HG03159 (cell line): Measurements from ENCODE around the gene VEGFB.
A peak's percentile ranks its signal among the peaks of the same experiment; 100 is the strongest.

Experiments
- ATAC-seq: cut with Tn5 transposase; IDR thresholded peaks from one replicate; pipeline ENCODE4 v1.9.1; 2021; ENCODE audit warnings: mild to moderate bottlenecking, moderate library complexity; ENCODE audit not compliant: unreplicated experiment

Gene VEGFB, protein sequence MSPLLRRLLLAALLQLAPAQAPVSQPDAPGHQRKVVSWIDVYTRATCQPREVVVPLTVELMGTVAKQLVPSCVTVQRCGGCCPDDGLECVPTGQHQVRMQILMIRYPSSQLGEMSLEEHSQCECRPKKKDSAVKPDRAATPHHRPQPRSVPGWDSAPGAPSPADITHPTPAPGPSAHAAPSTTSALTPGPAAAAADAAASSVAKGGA

DNA sequence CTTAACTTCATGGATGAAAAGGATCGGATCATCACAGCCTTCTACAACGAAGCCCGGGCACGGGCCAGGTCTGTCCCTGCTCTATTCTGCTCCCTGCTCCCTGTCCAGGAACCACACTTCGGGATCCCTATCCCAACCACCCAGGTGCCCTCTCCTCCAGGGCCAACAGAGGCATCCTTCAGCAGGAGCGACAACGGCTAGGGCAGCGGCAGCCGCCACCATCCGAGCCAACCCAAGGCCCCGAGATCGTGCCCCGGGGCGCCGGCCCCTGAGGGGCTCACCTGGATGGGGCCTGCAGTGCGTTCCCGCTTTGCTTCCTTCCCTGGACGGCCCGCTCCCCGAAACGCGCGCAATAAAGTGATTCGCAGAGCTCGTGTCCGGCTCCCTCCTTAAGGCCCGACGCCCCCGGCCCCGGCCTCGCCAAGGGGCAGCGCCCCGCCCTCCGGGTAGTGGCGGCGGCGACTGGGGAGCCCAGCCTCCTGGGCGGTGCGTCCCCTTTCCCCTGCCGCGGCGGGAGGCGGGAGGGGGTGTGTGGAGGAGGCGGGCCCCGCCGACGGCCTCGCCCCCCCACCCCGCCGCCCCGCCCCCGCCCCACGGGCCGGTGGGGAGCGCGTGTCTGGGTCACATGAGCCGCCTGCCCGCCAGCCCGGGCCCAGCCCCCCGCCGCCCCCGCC, at the start of gene VEGFB:
TSS of gene VEGFB (plus strand) at position 672 of the 674 bp plus-strand sequence. CDS start 250 bp downstream, outside the sequence.
- no peak for ATAC-seq

DNA sequence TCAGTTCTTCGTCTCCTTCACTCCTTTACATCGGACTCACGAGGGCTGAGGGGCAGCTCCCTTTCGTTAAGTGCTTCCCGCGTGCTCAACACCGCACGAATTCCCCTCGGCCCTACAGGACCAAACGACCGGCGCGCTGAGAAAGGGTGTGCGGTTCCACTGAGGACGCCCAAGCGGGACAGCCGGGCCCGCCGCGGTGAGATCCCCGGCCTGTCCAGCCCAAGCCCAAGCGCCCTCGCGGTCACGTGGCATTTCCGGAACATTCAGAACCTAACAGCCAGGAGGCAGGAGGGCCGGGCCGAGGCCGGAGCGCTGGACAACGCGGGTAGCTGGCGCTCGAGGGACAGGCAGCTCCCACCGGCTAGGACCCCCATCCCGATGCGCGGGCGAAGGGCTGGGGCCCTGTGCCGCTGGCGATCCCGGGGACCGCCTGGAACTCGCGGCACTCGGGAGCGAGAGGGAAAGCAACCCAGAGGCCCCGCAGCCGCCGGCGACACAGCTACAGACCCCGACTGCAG, 49.1 kb upstream of the VEGFB start:
- peak; percentile 23 for ATAC-seq

DNA sequence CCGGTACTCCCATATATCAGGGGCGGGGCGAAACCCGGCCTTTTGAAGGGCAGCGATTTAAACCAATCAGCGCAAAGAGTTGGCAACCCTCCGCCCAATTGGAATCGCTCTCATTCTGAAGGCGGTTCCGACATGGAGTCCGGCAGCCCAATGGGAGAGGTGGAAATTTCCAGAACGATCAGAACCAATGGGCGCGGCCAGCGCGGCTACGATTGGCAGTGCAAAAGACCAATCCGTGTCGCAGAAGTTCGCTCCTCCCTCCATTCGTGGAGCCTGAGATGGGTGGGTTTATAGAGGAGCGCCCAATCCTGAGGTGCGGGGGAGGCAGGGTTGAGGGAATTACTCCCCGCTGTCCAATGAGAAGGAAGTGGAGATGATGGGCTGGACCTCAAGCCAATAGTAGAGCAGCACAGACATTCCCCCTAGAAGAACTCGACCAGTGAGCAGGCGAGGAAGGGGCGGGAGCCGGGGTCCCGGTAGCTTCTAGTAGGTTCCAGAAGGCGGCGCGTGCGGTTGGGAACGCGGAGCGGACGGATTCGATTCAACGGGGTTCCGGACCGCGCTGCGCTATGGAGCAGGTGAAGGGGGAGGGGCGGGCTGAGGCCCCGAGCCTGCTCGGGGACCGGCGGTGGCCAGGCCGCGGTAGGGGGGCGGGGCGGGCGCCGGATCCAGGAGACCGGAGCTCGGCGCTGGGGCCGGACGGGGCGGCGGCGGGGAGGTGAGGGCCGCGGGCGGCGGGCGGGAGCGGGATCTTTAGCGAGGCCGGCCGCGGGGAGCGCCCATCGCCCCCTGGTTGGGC, 48.5 kb upstream of the VEGFB start, which contains the start of gene STIP1:
TSS of gene STIP1 (plus strand) at position 479 of the 799 bp plus-strand sequence. CDS start at position 570, 91 bp downstream.
- ATAC-seq, result peak; percentile 85

DNA sequence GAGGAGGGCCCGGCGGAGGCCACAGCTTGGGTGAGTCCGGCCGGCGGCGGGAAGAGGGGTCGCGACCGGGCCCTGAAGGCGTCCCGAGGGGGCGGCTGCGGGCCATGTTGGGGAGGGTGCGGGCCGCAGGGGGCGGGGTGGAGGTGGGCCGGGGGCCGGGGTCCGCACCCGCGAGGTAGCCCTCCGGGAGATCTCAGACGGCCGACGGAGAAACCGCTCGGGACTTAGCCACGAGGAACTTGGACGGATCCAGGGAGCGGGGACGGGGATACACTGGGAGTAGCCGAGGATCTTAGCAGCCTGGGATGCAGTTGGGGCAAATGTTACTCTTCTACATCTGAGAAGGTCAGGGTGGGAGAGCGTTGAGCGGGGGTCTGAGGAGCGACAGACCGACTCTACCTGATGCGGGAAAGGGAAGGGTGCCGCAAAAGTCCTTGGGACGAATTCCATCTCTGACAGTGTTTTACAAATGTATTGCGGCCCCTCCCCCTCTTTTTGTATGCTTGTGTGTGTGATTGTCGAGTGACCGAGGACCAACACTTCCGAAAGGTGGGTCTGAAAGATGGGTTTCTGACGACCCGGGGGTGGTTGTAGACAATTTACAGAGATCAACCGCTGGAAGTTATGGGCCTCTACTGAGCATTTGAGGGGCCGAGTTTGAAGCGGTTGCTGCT, 47.8 kb upstream of the VEGFB start:
- no peak for ATAC-seq

DNA sequence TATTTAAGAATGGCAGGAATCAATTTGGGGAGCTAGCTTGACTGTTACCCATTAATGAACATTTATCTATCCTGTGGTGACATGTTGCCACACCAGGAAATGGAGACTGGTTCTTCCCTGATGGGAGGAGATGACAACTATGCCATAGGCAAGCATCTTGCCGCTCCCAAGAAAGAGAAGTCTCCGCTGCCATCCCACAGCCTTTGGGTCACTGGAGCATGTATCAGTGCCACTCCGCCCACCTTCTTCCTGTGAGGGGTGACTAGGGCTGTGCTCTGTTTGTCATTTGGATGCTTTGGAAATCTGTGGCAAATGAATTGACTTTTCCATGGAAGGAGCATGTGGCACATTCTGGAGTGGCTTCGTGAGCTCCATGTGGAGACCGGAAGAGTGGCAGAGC, 42.0 kb upstream of the VEGFB start:
- ATAC-seq, result no peak

DNA sequence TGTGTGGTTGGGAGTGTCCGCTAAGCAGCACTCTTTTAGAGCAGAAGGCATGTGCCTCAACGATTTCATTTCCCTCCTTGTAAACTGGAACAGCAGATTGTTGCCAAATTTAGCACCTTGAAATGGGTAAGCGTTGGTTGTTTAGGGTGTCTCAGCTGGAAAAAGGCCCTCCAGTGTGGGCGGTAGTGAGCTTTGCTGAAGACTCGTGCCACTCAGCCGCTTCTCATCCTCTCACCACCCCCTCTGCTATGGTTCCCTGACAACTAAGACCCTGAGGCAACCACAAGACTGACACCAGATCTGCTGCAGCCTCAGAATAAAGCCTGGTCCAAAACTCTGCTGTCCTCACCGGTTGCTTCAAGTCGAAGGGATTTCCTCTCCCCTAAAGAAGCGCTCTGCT, 37.8 kb upstream of the VEGFB start:
- ATAC-seq, result no peak

DNA sequence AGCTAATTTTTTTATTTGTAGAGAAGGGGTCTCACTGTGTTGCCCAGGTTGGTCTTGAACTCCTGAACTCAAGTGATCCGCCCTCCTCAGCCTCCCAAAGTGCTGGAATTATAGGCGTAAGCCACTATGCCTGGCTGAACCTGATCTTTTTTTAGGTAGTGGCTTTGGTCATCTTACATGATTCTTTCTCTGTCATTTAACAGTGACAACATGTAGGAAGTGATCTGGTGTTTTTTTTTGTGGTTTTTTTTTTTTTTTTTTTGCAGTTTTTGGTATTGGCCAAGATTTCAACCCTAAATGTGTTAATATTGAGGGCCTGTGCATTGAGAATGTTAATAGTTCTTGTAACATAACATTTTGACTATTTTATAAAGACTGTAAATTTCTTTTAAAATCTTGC, 35.9 kb upstream of the VEGFB start:
- no peak for ATAC-seq

DNA sequence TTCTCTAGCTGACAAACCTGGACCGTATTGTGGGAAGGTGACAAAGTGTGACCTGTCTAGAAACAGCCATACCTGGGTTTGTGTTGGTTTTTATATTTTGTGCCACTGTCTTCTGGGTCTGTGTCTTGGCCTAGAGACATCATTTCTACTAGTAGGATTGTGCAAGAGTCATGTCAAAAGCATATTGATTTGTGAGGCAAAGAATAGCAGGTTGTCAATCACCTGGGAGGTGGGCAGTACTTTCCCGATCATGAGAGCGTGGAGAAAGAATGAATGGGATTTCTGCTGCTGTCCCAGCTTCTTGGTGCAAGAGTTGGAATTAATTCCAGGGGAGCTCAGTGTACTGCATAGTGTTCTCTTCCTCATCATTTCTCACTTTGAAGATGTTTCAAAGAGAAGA, 32.8 kb upstream of the VEGFB start:
- ATAC-seq, result no peak

DNA sequence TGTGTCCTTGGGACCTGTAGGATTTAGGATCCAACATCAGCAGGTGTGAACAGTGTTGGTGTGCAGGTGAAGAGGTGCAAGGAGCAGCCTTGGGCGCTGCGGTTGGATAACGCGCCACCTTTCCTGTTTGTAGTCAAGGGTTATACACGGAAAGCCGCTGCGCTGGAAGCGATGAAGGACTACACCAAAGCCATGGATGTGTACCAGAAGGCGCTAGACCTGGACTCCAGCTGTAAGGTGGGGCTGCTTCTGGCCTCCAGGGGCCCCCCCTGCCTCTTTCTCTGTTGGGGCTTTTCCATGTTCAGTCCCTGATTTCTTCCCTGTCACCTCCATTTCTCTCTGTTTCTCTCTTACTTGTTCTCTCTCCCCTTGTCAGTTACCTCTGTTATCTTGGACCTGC, 31.4 kb upstream of the VEGFB start:
- ATAC-seq, result no peak

DNA sequence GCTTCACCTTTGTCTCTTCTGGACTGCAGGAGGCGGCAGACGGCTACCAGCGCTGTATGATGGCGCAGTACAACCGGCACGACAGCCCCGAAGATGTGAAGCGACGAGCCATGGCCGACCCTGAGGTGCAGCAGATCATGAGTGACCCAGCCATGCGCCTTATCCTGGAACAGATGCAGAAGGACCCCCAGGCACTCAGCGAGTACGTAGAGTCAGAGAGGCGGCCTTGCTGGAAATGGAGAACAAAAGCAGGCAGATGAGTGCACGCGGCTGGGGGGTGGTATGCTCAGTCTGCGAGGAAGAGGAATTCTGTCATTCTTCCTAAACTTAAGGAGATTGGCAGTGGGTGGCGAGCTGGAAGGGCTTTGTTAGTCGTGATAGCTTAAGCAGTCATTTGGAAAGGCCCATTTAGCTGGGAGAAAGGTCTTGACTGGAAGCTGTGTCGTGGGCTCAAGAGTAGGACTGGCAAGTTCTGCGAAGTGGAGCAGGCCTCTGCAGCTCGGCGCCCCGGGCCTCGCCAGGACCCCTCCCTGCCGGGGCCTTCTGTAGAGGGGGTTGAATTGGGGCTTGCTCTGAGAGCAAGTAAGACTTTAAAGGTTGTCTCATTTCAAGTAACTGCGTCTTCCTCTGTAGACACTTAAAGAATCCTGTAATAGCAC, 30.8 kb upstream of the VEGFB start:
- ATAC-seq, result no peak

DNA sequence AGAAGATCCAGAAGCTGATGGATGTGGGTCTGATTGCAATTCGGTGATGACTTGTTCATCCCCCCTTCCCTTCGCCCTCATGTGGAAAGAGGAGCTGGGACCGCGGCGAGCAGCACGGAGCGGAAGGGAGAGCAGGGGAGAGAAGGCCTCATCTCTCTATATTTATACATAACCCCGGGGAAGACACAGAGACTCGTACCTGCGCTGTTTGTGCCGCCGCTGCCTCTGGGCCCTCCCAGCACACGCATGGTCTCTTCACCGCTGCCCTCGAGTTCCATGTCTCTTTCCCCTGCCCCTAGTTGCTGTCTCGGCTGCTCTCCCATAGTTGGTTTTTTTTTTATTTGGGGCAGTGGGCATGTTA, 30.3 kb upstream of the VEGFB start:
- no peak for ATAC-seq

DNA sequence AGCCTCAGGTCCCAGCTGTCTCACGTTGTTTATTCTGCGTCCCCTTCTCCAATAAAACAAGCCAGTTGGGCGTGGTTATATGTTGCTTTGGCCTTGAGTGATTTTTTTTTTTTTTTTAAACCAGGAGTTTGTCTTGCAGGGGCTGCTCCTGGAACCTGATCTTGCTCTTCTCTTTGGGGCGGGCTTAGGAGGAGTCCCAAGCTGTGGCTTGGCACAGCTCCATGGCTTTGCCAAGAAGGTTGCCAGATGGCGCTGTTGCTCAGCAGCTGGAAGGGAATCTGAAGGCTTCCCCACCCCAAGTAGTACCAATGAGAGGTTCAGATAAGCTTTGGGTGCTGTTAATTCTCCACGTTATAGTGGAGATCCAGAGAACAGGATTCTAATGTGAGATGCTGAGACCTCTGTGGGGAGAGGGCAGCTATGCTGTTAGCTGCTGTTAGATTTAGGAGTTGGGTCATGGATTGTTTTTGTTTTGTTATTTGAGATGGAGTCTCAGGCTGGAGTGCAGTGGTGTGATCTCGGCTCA, 29.9 kb upstream of the VEGFB start:
- no peak for ATAC-seq

DNA sequence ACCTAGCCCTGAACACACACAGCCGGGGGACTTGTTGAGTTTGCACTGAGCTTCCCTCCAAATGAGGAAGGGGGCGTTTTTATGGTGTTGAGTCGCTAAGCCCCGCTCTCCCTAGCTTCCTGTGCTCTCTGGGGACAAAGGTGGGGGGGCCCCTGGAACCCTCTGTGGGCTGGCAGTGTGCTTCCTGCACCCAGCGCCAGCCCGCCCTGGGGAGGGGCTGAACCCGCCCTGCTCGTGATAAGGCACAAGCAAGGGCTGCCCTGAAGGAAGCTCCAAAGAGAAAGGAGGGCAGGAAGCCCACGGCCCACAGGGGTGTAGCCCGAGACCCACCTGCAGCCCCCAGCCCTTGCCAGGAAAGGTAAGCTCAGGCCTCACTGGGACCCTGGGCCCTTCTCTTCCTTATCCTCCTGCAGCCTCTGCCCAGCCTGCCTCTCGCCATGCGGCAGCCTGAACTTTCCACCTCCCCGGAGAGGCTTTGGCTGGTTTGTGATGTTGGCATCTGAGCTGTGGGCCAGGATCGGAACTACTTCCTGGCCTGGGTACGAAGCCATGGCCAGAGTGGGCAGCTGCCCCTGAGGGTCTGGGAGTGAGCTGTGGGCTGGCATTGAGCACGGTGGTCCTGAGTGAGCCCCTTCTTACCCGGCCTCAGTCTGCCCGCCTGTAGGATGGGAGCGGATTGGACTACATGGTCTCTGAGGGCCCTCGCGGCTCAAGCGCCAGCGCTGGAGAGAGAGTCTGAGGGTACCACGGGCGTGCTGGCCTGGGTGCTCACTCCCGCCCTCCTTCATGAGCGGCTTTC, 27.7 kb upstream of the VEGFB start, which contains the start of gene FERMT3:
TSS of gene FERMT3 (plus strand) at position 265 of the 799 bp plus-strand sequence. CDS start 644 bp downstream, outside the sequence.
- no peak for ATAC-seq

DNA sequence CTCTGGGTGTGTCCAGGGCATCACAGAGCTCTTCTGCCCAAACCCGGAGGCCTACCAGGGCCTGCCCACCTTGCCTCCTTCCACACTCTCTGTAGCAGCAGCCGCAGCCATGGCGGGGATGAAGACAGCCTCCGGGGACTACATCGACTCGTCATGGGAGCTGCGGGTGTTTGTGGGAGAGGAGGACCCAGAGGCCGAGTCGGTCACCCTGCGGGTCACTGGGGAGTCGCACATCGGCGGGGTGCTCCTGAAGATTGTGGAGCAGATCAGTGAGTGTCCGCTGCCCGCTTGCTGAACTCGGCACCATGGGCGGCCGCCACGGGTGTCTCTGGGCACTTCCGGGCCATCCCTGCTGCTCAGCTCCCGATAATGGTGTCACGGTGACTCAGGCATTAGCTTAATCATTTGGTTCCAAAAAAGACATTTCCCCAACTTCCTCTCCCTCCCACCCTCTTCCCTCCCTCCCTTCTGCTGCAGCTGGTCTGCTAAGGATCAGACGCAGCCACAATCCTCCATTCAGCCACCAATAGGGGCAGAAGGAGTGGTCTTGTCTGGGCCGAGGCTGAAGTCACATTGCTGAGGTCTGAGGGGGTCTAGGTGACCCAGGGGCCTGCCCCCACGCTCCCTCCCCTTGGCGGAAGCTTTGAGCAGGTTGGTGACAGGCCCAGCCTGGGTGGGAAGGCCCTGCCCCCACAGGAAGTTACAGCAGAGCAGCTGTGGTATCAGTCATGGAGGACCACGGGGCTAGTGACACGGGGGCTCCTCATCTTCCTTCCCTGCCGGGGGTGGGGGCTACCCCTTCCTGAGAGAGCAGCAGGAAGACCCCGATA, 26.9 kb upstream of the VEGFB start:
- ATAC-seq, result peak; percentile 53

DNA sequence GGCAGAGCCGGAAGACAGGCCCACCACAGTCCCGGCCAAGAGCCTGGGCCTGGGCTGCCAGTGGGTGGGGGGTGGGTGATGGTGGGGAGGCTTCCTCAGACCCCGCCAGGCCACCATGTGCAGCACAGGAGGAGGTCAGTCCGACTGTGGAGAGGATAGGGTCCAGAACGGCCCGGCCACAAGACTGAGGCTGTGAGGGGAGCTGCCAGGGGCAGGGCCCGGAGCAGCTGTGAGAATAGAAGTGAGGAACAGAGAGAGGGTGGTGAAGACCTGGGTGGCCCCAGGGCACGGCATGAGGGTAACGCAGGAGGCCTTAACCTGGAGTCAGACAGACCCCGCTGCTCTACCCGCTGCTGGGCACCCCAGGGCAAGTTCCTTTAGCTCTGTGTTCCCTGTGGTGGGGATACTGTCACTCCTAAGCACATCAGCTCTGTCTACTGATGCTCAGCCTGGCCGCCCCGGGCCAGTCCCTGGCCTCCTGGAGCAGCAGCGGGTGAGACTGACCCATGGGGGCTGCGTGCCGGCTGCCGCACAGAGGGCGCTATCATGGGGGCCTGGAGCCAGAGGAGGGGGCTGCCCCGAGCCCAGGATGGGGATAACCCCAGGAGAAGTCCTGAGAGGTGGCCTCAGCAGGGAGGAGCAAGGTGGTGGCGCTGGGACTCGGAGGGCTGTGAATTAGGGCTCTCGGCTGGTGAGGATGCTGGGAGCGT, 26.1 kb upstream of the VEGFB start:
- ATAC-seq, result no peak

DNA sequence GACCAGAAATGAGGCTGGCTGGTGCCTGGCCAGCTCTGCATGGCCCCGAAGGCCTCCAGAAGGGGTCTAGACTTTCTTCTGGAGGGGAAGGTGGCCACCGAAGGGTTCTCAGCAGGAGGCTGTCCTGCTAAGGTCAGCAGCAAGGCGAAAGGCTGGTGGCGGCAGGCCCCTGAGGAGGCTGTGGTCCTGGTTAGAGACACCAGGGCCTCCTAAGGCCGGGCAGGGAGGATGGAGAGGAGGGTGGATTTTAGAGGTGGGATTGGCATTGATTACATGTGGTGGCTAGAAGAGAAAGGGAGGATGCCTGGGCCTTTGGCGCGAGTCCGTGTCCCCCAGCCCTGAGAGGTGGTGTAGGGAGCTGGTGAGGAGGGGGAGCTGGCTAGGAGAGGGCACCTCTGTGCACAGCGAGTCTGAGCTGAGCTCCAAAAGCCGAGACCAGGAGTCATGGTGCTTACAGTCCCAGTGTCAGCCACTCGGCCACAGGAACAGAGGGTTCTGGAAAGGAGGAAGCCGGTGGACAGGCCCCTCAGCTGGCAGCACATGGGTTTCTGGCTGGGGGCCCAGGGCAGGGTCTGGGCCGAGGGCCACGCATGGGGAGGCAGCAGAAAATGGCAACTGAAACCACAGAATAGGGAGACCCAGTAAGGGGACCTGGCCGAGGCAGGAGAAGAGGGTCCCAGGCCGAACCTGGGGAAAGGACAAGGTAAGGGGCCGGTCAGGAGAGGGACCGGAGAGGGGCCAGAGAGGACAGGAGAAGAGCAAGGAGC, 25.4 kb upstream of the VEGFB start:
- no peak for ATAC-seq

DNA sequence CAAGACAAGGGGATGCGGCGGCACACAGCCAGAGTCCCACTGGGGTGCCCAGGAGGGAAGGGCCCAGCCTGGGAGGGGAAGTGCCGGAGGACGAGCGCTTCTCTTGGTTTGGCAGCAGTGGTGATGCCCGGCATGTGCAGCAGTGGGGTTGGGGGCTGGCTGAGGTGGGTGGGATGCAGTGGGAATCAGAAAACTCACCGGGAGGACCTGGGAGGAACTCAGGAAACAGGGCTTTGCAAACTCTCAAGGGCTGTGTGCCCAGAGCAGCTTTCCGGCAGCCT, 24.9 kb upstream of the VEGFB start:
- ATAC-seq, result no peak
